Endodermal cell (in vitro differentiated cells): Measurements from ENCODE around the gene SH3BP5. TPM values are rescaled to one million over a fixed set of nuclear protein-coding genes. Genes with fewer than 3 reads are reported as not detected.

ENCODE experiments used
- DNase-seq: peaks from one replicate; pipeline ENCODE4 v3.0.0-alpha.2; 2017
- H3K27ac ChIP-seq: 2 replicates; pipeline ENCODE4 v1.5.1; 2013; ENCODE audit warnings: mild to moderate bottlenecking, low read depth, low read length, moderate library complexity
- H3K27me3 ChIP-seq: 2 replicates; pipeline ENCODE4 v1.6.1; 2013; ENCODE audit warnings: mild to moderate bottlenecking, low read length, moderate library complexity; ENCODE audit not compliant: insufficient read depth, control insufficient read depth, poor library complexity, severe bottlenecking
- H3K36me3 ChIP-seq: 2 replicates; pipeline ENCODE4 v1.7.0; 2013; ENCODE audit warnings: mild to moderate bottlenecking, low read length, moderate library complexity; ENCODE audit not compliant: control insufficient read depth, insufficient read depth
- H3K4me1 ChIP-seq: one replicate; pipeline ENCODE4 v1.7.0; 2013; ENCODE audit warnings: low read length; ENCODE audit not compliant: control insufficient read depth, insufficient read depth
- H3K4me3 ChIP-seq: 2 replicates; pipeline ENCODE4 v1.5.1; 2013; ENCODE audit warnings: mild to moderate bottlenecking, low read length, moderate library complexity
- H3K9ac ChIP-seq: 2 replicates; pipeline ENCODE4 v1.6.1; 2013; ENCODE audit warnings: mild to moderate bottlenecking, low read length, moderate library complexity; ENCODE audit not compliant: poor library complexity, severe bottlenecking; ENCODE audit errors: extremely low read depth
- H3K9me3 ChIP-seq: 2 replicates; pipeline ENCODE4 v1.6.1; 2013; ENCODE audit warnings: mild to moderate bottlenecking, low read length, moderate library complexity; ENCODE audit not compliant: control insufficient read depth
- H3K27ac Mint-ChIP-seq: 2 replicates; pipeline ENCODE4 v1.8.0; 2020; ENCODE audit warnings: mixed read lengths
- H3K27me3 Mint-ChIP-seq: 2 replicates; pipeline ENCODE4 v1.8.0; 2021; ENCODE audit warnings: mild to moderate bottlenecking, mixed read lengths; ENCODE audit not compliant: insufficient read depth
- H3K36me3 Mint-ChIP-seq: 2 replicates; pipeline ENCODE4 v1.8.0; 2020; ENCODE audit warnings: low read depth, mixed read lengths
- H3K4me1 Mint-ChIP-seq: 2 replicates; pipeline ENCODE4 v1.8.0; 2020; ENCODE audit warnings: mixed read lengths
- H3K4me3 Mint-ChIP-seq: 2 replicates; pipeline ENCODE4 v1.8.0; 2020; ENCODE audit warnings: mild to moderate bottlenecking, moderate library complexity, mixed read lengths
- H3K9me3 Mint-ChIP-seq: 2 replicates; pipeline ENCODE4 v1.8.0; 2020; ENCODE audit warnings: mild to moderate bottlenecking, mixed read lengths
- CTCF ChIP-seq: fragments of 200-600 bp; sonication (generic); conservative IDR thresholded peaks from 2 replicates; pipeline ENCODE4 v1.5.0; 2021; ENCODE audit warnings: antibody characterized with exemption, mild to moderate bottlenecking
- WGBS, 2 experiments: methylation state at CpG; one replicate each; pipeline versions ENCODE4 v1.1.5 to v1.1.7; 2013; ENCODE audit warnings: missing lambda C conversion rate in 2 of 2, mixed read lengths in 1 of 2; ENCODE audit not compliant: insufficient coverage in 1 of 2, insufficient read length in 1 of 2; 5-methylcytosine and 5-hydroxymethylcytosine counted together
- total RNA-seq, 2 donors: library from RNA; stranded (reverse); fragmentation: NEBNext Ultra II Directional in 1 of 2; extraction: Animal tissue kit (Norgen Biotek cat#: 25700) in 1 of 2; gene quantifications; 2 replicates in 1 of 2; 3 replicates in 1 of 2; pipeline ENCODE4 v1.2.1, GENCODE V29; 2021

The SH3BP5 gene
- total RNA-seq, 2 donors from 2014 or later = 25.8 to 30.3 TPM

GRCh38 chr3:15276028-15276724 lies 56.2 kb downstream of the SH3BP5 start:
- no peak overlapping the region for H3K4me3 ChIP-seq
- Mint-ChIP-seq H3K9me3 (no peaks in the 10 kb centered on the region), H3K36me3 (peaks cover 6% of the 10 kb centered on the region), H3K27me3 (no peaks in the 10 kb centered on the region), H3K4me3 (no peak overlapping the region), H3K27ac (no peak overlapping the region), H3K4me1 (peaks cover 26% of the 10 kb centered on the region)
- no peaks in the 10 kb centered on the region for H3K9me3 ChIP-seq
- no peak for TF ChIP-seq CTCF
- no peak overlapping the region for H3K9ac ChIP-seq
- H3K36me3 ChIP-seq = no peaks in the 10 kb centered on the region
- peak; percentile 13 for DNase-seq
- H3K27ac ChIP-seq = no peak overlapping the region
- WGBS, 2 experiments = 91 to 97% methylated on average over 10 to 11 of the region's 11 CpGs
- H3K4me1 ChIP-seq = no peaks in the 10 kb centered on the region
- H3K27me3 ChIP-seq = no peaks in the 10 kb centered on the region

- peaks cover 15% of the 10 kb centered on the region for H3K36me3 ChIP-seq
- peak; percentile 18 for DNase-seq
- no peaks in the 10 kb centered on the region for H3K4me1 ChIP-seq
- no peaks in the 10 kb centered on the region for H3K9me3 Mint-ChIP-seq
- no peak overlapping the region for H3K4me3 ChIP-seq
- no peak overlapping the region for H3K27ac ChIP-seq
- 94 to 96% methylated on average over 4 to 5 of the region's 5 CpGs for WGBS, 2 experiments
- no peaks in the 10 kb centered on the region for H3K9me3 ChIP-seq
- TF ChIP-seq CTCF = peak; percentile 9
- peaks cover 22% of the 10 kb centered on the region for H3K4me1 Mint-ChIP-seq
- H3K27ac Mint-ChIP-seq = no peak overlapping the region
- H3K27me3 Mint-ChIP-seq = no peaks in the 10 kb centered on the region
- no peaks in the 10 kb centered on the region for H3K27me3 ChIP-seq
- no peak overlapping the region for H3K4me3 Mint-ChIP-seq
- H3K9ac ChIP-seq = no peak overlapping the region
- peaks cover 6% of the 10 kb centered on the region for H3K36me3 Mint-ChIP-seq
Observed at GRCh38 chr3:15273227-15273626, 59.2 kb downstream of the SH3BP5 start.

- Mint-ChIP-seq H3K36me3 (peaks cover 6% of the 10 kb centered on the region), H3K9me3 (no peaks in the 10 kb centered on the region), H3K27me3 (no peaks in the 10 kb centered on the region), H3K27ac (peak overlapping the region; percentile 44), H3K4me3 (no peak overlapping the region), H3K4me1 (peaks cover 20% of the 10 kb centered on the region)
- Histone ChIP-seq H3K27me3 (no peaks in the 10 kb centered on the region), H3K4me1 (no peaks in the 10 kb centered on the region), H3K36me3 (peaks cover 16% of the 10 kb centered on the region), H3K9me3 (no peaks in the 10 kb centered on the region), H3K27ac (no peak overlapping the region), H3K4me3 (no peak overlapping the region), H3K9ac (no peak overlapping the region)
- peak; percentile 78 for DNase-seq
- WGBS, 2 experiments = 79 to 92% methylated on average over 3 to 7 of the region's 7 CpGs
- TF ChIP-seq CTCF = peak; percentile 75
Observed at GRCh38 chr3:15272426-15273196, 59.8 kb downstream of the SH3BP5 start.
